Keratinocyte (primary cell): Measurements from ENCODE around the gene PYGM. TPM values are rescaled to one million over a fixed set of nuclear protein-coding genes. Genes with fewer than 3 reads are reported as not detected.

Experiments used
- DNase-seq: peaks from one replicate; pipeline ENCODE4 v3.0.0-alpha.2; 2011; ENCODE audit warnings: low read depth, missing footprints, low spot score
- FAIRE-seq: peaks from 2 replicates; lab custom pipeline; 2011; peaks lifted over from hg19 to GRCh38; lab: Jason Lieb, UNC
- H2AFZ ChIP-seq: 2 replicates; pipeline ENCODE4 v1.6.0; 2012; ENCODE audit warnings: low read length, control low read depth, inconsistent platforms; ENCODE audit not compliant: control insufficient read depth
- H3K27ac ChIP-seq: 2 replicates; pipeline ENCODE4 v1.5.1; 2011; ENCODE audit warnings: low read length; ENCODE audit not compliant: control insufficient read depth, insufficient read depth
- H3K27me3 ChIP-seq: 3 replicates; pipeline ENCODE4 v1.6.0; 2011; ENCODE audit warnings: low read length; ENCODE audit not compliant: control insufficient read depth, insufficient read depth; ENCODE audit errors: extremely low read depth
- H3K36me3 ChIP-seq, 2 experiments: 2 replicates in 1 of 2; 3 replicates in 1 of 2; pipeline ENCODE4 v1.5.1; 2011; ENCODE audit warnings: low read length in 2 of 2, mild to moderate bottlenecking in 1 of 2; ENCODE audit not compliant: control insufficient read depth in 2 of 2, insufficient read depth in 2 of 2; ENCODE audit errors: extremely low read depth in 1 of 2
- H3K4me1 ChIP-seq: 3 replicates; pipeline ENCODE4 v1.5.1; 2011; ENCODE audit warnings: low read length; ENCODE audit not compliant: control insufficient read depth, insufficient read depth; ENCODE audit errors: extremely low read depth
- H3K4me2 ChIP-seq: 3 replicates; pipeline ENCODE4 v1.6.0; 2011; ENCODE audit warnings: low read depth, low read length; ENCODE audit not compliant: control insufficient read depth, insufficient read depth; ENCODE audit errors: extremely low read depth
- H3K4me3 ChIP-seq, 3 experiments: fragments of 200-600 bp in 1 of 3; sonication (generic) in 1 of 3; 2 replicates in 2 of 3; 3 replicates in 1 of 3; pipeline ENCODE4 v1.5.1; 2011 to 2016; ENCODE audit warnings: low read length in 3 of 3, mild to moderate bottlenecking in 3 of 3, control low read depth in 2 of 3, inconsistent platforms in 1 of 3, low read depth in 1 of 3, mixed read lengths in 1 of 3, mixed run types in 1 of 3, moderate library complexity in 1 of 3; ENCODE audit not compliant: control insufficient read depth in 2 of 3, insufficient read depth in 2 of 3; ENCODE audit errors: extremely low read depth in 1 of 3
- H3K79me2 ChIP-seq: 2 replicates; pipeline ENCODE4 v1.6.0; 2012; ENCODE audit warnings: low read length; ENCODE audit not compliant: control insufficient read depth, insufficient read depth
- H3K9ac ChIP-seq: 3 replicates; pipeline ENCODE4 v1.6.0; 2011; ENCODE audit warnings: low read length; ENCODE audit not compliant: control insufficient read depth, insufficient read depth; ENCODE audit errors: extremely low read depth
- H3K9me1 ChIP-seq: 3 replicates; pipeline ENCODE4 v1.6.0; 2011; ENCODE audit warnings: low read length; ENCODE audit not compliant: control insufficient read depth, insufficient read depth; ENCODE audit errors: extremely low read depth
- H3K9me3 ChIP-seq: 2 replicates; pipeline ENCODE4 v1.5.1; 2012; ENCODE audit warnings: low read depth, low read length; ENCODE audit not compliant: control insufficient read depth
- H4K20me1 ChIP-seq: 3 replicates; pipeline ENCODE4 v1.6.0; 2011; ENCODE audit warnings: low read length; ENCODE audit not compliant: control insufficient read depth, insufficient read depth; ENCODE audit errors: extremely low read depth
- CTCF ChIP-seq, 3 experiments: IDR thresholded peaks in 1 of 3; conservative IDR thresholded peaks in 1 of 3; optimal IDR thresholded peaks in 1 of 3; 2 replicates in 2 of 3; 3 replicates in 1 of 3; pipeline versions ENCODE3 to v1.5.1; 2011; ENCODE audit warnings: low read length in 3 of 3, mild to moderate bottlenecking in 3 of 3, moderate library complexity in 2 of 3, control low read depth in 1 of 3, inconsistent platforms in 1 of 3; ENCODE audit not compliant: insufficient read depth in 2 of 3; ENCODE audit errors: extremely low read depth in 1 of 3
- EZH2 ChIP-seq: IDR thresholded peaks from one replicate; pipeline ENCODE4 v1.6.1; 2012; ENCODE audit warnings: inconsistent platforms, mild to moderate bottlenecking, low read length, moderate library complexity
- dilution Hi-C: fragments of 300-500 bp; cut with MboI; formaldehyde crosslinking; loops from one replicate; pipeline ENCODE4 v1.7.0; 2020; ENCODE audit warnings: low sequenced_read_pairs; ENCODE audit not compliant: extremely low pct_ligation_motif_present
- polyA plus RNA-seq, 5 experiments: library from polyadenylated mRNA; depleted of rRNA in 3 of 5; stranded (reverse) in 3 of 5; stranded (forward) in 1 of 5; unstranded in 1 of 5; fragments of >200 nt; gene quantifications; 1 replicate in 1 of 5; 2 replicates in 3 of 5; 3 replicates in 1 of 5; pipeline versions ENCODE4 v1.2.1 to v1.2.3, GENCODE V29; 2011 to 2012; ENCODE audit warnings: missing spikeins in 2 of 5, low read depth in 1 of 5, low replicate concordance in 1 of 5

Gene PYGM
- polyA plus RNA-seq, 1 donor (not counting 4 experiments of a cell fraction or from before 2014, with no cell fraction given): 0.05 TPM

- H3K9ac ChIP-seq: no peak overlapping the region
- peaks cover 8 to 9% of the 10 kb centered on the region in 2 experiments for H3K36me3 ChIP-seq
- H4K20me1 ChIP-seq: no peaks in the 10 kb centered on the region
- H2AFZ ChIP-seq: no peak overlapping the region
- dilution Hi-C loops: no loop called here
- TF ChIP-seq CTCF (optimal IDR thresholded peaks at IDR 0.05 in 1 of 3, IDR thresholded peaks at IDR 0.05 in 1 of 3, conservative IDR thresholded peaks at IDR 0.05 in 1 of 3; ENCODE audit: extremely low read depth in 1 of 3, insufficient read depth in 2 of 3, low read length in 3 of 3): no peak
- TF ChIP-seq EZH2: no peak
- H3K9me1 ChIP-seq: no peaks in the 10 kb centered on the region
- H3K4me1 ChIP-seq: peaks cover 14% of the 10 kb centered on the region
- no peak for FAIRE-seq
- no peaks in the 10 kb centered on the region for H3K9me3 ChIP-seq
- no peak overlapping the region for H3K27ac ChIP-seq
- no peak overlapping the region for H3K4me3 ChIP-seq
- no peaks in the 10 kb centered on the region for H3K27me3 ChIP-seq
- no peaks in the 10 kb centered on the region for H3K79me2 ChIP-seq
- no peak overlapping the region for H3K4me2 ChIP-seq
- no peak for DNase-seq
Measured at GRCh38 chr11:64800303-64801157, 40.8 kb upstream of the PYGM start.

GRCh38 chr11:64799623-64800302 lies 40.0 kb upstream of the PYGM start:
- Histone ChIP-seq H3K27ac (no peak overlapping the region), H3K36me3 (peaks cover under 1 to 5% of the 10 kb centered on the region in 2 experiments), H2AFZ (no peak overlapping the region), H3K9me3 (no peaks in the 10 kb centered on the region), H3K9ac (no peak overlapping the region), H3K79me2 (no peaks in the 10 kb centered on the region), H3K27me3 (no peaks in the 10 kb centered on the region), H3K4me2 (no peak overlapping the region), H3K4me1 (peaks cover 14% of the 10 kb centered on the region), H4K20me1 (no peaks in the 10 kb centered on the region), H3K4me3 (no peak overlapping the region), H3K9me1 (no peaks in the 10 kb centered on the region)
- no peak for FAIRE-seq
- TF ChIP-seq EZH2 (no peak), CTCF (optimal IDR thresholded peaks at IDR 0.05 in 1 of 3, IDR thresholded peaks at IDR 0.05 in 1 of 3, conservative IDR thresholded peaks at IDR 0.05 in 1 of 3; ENCODE audit: extremely low read depth in 1 of 3, insufficient read depth in 2 of 3, low read length in 3 of 3) (no peak)
- DNase-seq: no peak
- dilution Hi-C loops: no loop called here
